WERI-Rb-1 (cell line): Measurements from ENCODE around the gene ANO6.

Source experiments
- DNase-seq: peaks from one replicate; pipeline ENCODE4 v3.0.0-alpha.2; 2020
- H3K27ac ChIP-seq: fragments of 250-450 bp; sonication (Bioruptor Pico); 2 replicates; pipeline ENCODE4 v1.5.1; 2020; ENCODE audit warnings: mild to moderate bottlenecking, moderate library complexity
- H3K27me3 ChIP-seq: fragments of 250-450 bp; sonication (Bioruptor Pico); 2 replicates; pipeline ENCODE4 v1.5.1; 2021; ENCODE audit warnings: mild to moderate bottlenecking, low read depth, moderate library complexity; ENCODE audit not compliant: insufficient read depth, severe bottlenecking
- H3K36me3 ChIP-seq: fragments of 250-450 bp; sonication (Bioruptor Pico); 2 replicates; pipeline ENCODE4 v1.5.1; 2020; ENCODE audit warnings: mild to moderate bottlenecking, moderate library complexity
- H3K4me3 ChIP-seq: 2 replicates; pipeline ENCODE4 v1.5.1; 2011; ENCODE audit warnings: low read depth, mild to moderate bottlenecking, control low read depth, low read length
- H3K9me3 ChIP-seq: fragments of 250-450 bp; sonication (Bioruptor Pico); 2 replicates; pipeline ENCODE4 v1.5.1; 2021; ENCODE audit warnings: mild to moderate bottlenecking, moderate library complexity; ENCODE audit not compliant: severe bottlenecking
- CTCF ChIP-seq: IDR thresholded peaks from 2 replicates; pipeline ENCODE4 v1.5.1; 2011; ENCODE audit warnings: low read depth, mild to moderate bottlenecking, control low read depth, inconsistent platforms, low read length

Gene ANO6

GRCh38 chr12:45337835-45338234 lies 121.9 kb downstream of the ANO6 start:
- DNase-seq, result no peak
- H3K27ac ChIP-seq, result no peak overlapping the region
- TF ChIP-seq CTCF, result no peak
- no peaks in the 10 kb centered on the region for H3K27me3 ChIP-seq
- no peaks in the 10 kb centered on the region for H3K9me3 ChIP-seq
- no peak overlapping the region for H3K4me3 ChIP-seq
- no peaks in the 10 kb centered on the region for H3K36me3 ChIP-seq

DNA sequence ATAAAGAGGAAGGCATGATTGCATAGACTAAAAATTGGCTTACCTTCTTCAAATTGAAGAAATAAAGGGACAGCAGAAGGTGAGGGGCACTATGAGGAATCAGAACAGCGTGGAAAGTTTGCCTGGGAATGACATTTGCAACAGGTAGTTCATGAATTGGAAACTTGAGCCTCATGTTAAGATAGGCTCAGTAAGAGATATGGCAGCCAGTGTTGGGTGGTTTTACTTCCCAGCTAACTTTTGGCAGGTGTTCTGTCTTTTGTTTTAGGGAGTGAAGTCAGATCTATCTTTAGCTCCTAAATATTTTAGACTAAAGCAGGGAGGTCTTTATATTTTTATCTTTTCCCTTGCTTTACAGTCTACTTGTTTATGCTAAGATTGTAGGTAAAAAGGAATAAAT lies 122.4 kb downstream of the ANO6 start:
- Histone ChIP-seq H3K36me3 (no peaks in the 10 kb centered on the region), H3K27ac (no peak overlapping the region), H3K9me3 (no peaks in the 10 kb centered on the region), H3K4me3 (no peak overlapping the region), H3K27me3 (no peaks in the 10 kb centered on the region)
- no peak for DNase-seq
- no peak for TF ChIP-seq CTCF

- H3K27ac ChIP-seq, result no peak overlapping the region
- no peak for DNase-seq
- no peaks in the 10 kb centered on the region for H3K27me3 ChIP-seq
- TF ChIP-seq CTCF, result no peak
- no peak overlapping the region for H3K4me3 ChIP-seq
- H3K9me3 ChIP-seq, result no peaks in the 10 kb centered on the region
- no peaks in the 10 kb centered on the region for H3K36me3 ChIP-seq
Measured at GRCh38 chr12:45339035-45339434, 123.1 kb downstream of the ANO6 start.

- no peak for TF ChIP-seq CTCF
- Histone ChIP-seq H3K27me3 (no peaks in the 10 kb centered on the region), H3K27ac (no peak overlapping the region), H3K9me3 (no peaks in the 10 kb centered on the region), H3K36me3 (no peaks in the 10 kb centered on the region), H3K4me3 (no peak overlapping the region)
- DNase-seq, result no peak
Measured at GRCh38 chr12:45342171-45342570, 126.3 kb downstream of the ANO6 start.

DNA sequence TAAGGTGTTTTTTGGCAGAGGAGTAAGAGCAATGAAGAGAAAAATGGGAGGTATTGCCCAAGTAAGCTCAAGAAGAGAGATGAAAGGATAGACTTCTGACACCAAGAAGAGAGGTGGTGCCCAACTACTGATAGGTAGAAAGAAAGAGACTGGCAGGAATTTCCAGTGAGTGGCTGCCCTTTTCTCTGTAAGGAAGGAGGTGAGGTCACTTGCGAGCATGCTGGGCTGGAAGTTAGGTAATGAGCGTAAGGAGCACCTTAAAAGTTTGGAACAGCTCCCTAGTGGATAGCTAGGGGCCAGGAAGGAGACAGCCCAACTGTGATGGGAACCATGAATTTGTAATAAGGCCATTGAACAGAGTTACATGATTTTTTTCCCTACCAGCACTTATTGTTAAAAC lies 127.0 kb downstream of the ANO6 start:
- no peak for DNase-seq
- Histone ChIP-seq H3K27ac (no peak overlapping the region), H3K36me3 (no peaks in the 10 kb centered on the region), H3K27me3 (no peaks in the 10 kb centered on the region), H3K9me3 (no peaks in the 10 kb centered on the region), H3K4me3 (no peak overlapping the region)
- no peak for TF ChIP-seq CTCF

DNA sequence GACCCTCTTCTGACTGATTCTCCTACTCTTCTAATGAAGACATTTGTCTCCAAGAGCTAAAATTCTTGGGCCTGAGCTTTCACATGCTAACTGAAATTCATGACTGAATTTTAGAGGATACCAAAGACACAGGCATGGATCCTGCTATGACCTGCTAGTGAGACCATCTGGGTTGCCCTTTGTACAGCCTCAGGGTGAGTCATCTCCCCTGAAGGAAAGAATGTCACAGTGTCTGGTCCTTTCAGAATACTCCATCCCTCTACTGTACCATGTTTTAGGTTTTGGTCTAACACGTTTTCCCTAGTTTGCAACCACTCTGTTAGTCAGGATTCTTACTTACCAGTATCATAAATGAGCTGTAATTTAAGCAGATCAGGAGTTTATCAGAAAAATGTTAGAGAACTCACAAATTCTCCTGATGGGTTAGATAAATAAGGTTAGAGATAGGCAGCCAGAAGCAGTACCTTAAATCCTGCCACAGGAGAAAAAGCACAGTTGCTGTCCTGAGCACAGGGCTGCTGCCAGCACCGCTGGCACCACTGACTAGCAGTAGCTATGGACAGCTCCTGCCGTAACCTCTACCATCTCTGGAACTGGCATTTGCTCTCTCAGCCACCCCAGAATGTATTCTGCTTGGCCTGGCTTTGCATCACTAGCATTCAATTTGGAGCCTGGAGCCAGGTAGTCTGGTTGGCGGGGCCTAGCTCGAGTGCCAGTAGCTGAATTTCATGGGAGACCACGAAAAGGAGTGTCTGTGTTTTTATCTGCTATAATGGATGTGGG lies 127.6 kb downstream of the ANO6 start:
- Histone ChIP-seq H3K9me3 (no peaks in the 10 kb centered on the region), H3K4me3 (no peak overlapping the region), H3K27ac (no peak overlapping the region), H3K27me3 (no peaks in the 10 kb centered on the region), H3K36me3 (no peaks in the 10 kb centered on the region)
- DNase-seq, result no peak
- no peak for TF ChIP-seq CTCF
